HG03460 (cell line): Measurements from ENCODE around the gene APOLD1.
"Not testable (repeated sequence)": the region's sequence is repeated elsewhere in the genome, so short reads cannot be mapped to it uniquely, and the experiment has no call there.

Source experiments
- ATAC-seq: cut with Tn5 transposase; IDR thresholded peaks from one replicate; pipeline ENCODE4 v1.9.1; 2021; ENCODE audit not compliant: unreplicated experiment

Gene APOLD1

DNA sequence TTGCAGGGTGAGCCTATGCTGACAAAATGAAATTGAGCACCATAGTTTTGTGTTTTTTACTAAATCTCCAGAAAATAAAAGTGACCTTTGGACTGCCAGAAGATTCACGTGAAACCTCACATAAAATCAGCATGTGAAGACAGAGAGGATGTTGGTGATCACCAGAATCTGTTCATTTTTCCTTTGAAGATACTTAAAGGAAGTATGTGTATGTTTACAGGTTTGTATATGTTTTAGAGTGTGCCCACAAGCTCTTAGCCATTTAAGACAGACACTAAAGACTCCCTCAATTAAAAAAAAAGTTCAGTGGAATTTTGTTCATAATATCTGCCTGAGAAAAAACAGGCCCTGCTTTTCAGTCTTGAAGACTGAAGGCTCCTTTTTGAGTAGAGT, 53.5 kb downstream of the APOLD1 start:
- no peak for ATAC-seq

DNA sequence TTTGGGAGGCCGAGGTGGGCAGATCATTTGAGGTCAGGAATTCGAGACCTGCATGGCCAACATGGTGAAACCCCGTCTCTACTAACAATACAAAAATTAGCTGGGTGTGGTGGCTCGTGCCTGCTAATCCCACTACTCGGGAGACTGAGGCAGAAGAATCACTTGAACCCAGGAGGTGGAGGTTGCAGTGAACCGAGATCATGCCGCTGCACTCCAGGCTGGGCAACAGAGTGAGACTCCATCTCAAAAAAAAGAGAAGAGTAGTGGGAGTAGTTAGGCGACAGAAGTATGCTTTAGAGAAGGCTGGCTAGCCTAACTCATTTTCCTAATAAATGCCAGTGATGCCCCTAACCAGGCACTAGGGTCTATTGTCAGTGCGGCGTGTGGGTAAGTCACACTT, 54.0 kb downstream of the APOLD1 start:
- ATAC-seq: not testable (repeated sequence)

DNA sequence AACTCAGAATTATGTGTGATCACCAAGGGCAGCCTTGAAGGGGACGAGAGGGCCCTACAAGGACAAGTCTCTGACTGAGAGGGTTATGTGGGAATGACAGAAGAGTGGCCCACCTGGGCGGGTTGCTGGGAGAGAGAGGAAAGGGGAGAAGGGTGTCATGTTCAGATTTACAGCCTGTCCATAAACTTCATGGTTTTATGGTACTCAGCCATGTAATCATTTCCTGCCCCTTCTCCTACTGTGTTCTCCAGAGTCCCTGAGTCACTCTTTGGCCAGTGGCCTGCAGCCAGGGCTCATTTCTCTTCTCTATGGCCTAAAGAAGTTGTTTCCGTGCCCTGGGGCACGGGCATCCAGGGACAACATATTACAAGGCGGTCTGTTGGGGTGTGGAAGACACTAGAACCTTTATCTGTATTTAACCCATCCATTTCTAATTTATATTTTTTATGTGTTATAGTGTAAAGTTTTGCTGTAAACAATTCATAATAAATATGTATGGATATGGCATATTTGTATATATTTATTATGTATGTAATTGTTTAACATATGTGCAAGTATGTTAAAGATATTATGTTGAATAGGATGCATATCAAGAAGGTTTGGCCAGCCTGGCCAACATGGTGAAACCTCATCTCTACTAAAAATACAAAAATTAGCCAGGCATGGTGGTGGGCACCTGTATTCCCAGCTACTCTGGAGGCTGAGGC, 54.6 kb downstream of the APOLD1 start:
- no peak for ATAC-seq

DNA sequence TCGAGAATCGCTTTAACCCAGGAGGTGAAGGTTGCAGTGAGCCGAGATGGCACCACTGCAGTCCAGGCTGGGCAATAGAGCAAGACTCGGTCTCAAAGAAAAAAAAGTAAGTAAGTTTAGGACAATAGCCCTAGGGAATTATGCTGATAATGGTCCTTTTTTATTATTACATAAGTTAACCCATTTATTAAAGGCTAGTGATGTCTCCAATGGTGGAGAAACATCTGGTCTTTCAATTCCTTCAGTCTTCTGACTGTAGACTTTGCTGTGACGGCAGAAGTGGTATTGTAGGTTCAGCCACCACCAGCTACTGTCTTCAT, 55.1 kb downstream of the APOLD1 start:
- no peak for ATAC-seq
